ENCODE results near the gene LIFR.
A peak's percentile ranks its signal among the peaks of the same experiment; 100 is the strongest.

The LIFR gene

GRCh38 chr5:38515092-38515491, 41.4 kb downstream of the LIFR start:
- no peak for DNase-seq (ENCODE audit: low spot score)

- DNase-seq (ENCODE audit: low spot score) = no peak
Observed at GRCh38 chr5:38509185-38509584, 47.3 kb downstream of the LIFR start.

DNA sequence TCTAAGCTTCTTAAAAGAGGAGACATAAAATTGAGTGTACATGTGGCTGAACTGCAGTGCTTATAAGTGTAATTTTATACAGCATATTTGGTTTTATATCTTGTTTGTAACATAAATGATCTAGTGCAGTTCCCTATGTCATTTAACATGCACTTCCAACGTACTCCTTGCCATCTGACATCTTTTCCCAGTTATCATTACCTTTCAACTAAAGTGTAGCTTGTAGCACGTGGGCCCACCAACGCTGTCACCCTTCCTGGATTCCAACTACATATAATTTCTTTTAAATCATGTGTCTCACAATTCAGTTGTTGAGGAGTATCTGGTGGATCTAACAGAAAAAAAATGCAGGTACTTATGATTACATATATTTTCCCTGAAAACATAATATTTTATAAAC, 50.1 kb downstream of the LIFR start:
- DNase-seq (ENCODE audit: low spot score) = no peak

DNA sequence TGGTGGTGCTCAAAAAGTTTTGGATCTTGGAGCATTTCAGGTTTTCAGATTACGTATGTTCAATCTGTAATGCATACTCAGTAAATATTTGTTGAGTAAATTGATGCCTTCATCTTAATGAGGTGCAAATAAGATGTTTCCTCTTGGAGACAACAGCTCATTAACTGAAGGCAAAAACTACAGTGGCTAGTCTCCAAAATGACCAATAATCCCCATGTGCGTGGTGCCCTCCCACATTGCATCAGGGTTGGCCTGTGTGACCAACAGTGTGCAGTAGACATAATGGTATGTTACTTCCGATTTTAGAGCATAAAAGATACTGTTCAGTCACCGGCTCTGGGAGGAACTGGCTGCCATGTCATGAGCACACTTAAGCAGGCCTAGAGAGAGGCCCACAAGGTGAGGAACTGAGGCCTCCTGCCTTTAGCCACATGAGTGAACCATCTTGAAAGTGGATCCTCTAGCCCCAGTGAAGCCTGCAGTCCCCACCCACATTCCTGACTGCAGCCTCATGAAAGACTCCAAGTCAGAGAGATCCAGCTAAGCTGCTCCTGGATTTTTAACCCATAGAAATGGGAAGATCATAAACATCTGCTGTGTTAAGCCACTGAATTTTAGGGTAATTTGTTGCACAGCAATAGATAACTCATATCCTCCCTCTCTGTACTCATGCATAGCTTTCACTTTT, 55.7 kb downstream of the LIFR start:
- peak; percentile 57 for DNase-seq (ENCODE audit: low spot score)

DNA sequence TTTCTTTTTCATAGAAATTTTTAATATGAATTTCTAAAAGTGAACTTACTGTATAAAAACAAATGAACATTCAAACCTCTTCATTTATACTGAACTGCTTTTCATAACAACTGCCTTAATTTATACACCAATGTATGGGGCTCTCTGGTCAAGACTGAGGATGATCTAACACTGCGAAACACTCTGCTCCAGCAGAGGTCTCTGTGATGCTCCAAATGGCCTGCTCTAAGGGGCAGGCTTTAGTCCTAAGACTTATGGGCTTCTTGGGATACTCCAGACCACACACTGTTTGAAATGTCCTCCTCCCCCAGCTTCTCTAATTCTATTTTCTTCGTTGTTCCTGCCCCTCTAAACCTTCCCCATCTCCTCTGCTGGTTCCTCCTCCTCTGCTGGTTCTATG, 58.5 kb downstream of the LIFR start:
- no peak for DNase-seq (ENCODE audit: low spot score)

- DNase-seq (ENCODE audit: low spot score) = no peak
Observed at GRCh38 chr5:38494763-38495162, 61.7 kb downstream of the LIFR start.

- no peak for DNase-seq (ENCODE audit: low spot score)
Observed at GRCh38 chr5:38494175-38494574, 62.3 kb downstream of the LIFR start.

GRCh38 chr5:38483805-38484398, 72.5 kb downstream of the LIFR start:
- peak; percentile 26 for DNase-seq (ENCODE audit: low spot score)

DNA sequence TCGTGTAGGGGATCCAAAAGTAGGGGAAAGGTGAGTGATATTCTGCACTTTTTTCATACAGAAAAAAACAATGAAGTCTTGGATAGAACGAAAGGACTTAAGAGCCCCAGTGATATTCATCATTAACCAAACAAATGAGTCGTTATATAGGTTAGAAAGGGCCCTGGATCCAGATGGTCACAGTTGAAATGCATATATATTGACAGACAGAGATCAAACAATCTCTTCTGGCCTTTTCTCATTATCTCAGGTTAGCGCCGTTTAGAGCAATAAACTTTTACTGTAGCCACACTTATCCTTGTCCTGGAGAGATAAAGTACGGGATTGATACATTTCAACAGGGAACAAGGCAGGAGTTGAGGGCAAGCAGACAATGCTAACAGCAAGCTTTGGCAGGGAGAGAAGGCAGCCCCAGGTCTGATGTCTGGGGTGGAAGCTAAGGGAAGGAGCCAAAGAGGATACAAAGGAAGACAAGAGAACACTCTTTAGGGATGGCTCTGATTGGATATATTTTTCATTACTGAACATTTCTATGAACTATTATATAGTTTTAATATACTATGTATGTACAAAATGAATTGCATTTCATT, 77.0 kb downstream of the LIFR start:
- DNase-seq (ENCODE audit: low spot score) = no peak

DNA sequence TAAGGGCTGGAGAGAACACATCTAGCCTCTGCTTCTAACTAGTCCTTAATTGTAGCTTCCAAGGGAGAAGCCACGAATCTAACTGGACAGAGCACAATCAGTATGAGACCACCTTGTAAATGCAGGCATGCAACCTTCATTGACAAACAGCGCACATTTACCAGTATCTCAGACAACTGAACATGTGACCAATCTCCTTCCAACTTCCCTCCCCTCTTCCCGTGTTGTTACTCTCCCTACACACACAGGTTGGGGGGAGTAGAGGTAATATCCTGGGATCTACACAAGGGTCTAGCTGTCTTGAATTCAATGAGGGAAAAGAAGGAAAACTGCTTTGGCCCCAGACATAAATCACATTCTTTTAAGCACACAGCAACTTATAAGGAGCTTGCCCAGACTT, 77.6 kb downstream of the LIFR start:
- no peak for DNase-seq (ENCODE audit: low spot score)

DNA sequence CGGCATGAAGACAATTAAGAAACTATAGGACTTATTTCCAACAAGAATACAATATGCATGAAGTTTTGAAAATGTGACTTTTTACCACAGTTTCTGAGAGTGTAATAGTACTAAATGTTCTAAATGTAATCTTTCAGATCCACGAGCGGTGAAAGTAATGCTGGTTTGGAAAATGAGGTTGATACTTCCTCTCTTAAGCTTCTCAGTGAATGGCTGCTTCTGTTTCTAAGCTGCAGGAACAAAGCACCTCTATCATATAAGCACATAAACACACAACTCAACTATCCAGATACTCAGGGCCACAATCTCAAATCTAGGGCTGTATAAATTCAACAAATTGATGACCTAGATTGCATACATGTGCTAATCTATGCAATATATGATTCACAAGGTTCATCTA, 78.3 kb downstream of the LIFR start:
- DNase-seq (ENCODE audit: low spot score) = no peak

- no peak for DNase-seq (ENCODE audit: low spot score)
Observed at GRCh38 chr5:38473008-38473407, 83.4 kb downstream of the LIFR start.

- no peak for DNase-seq (ENCODE audit: low spot score)
Observed at GRCh38 chr5:38472541-38472940, 83.9 kb downstream of the LIFR start.

GRCh38 chr5:38471709-38472108, 84.7 kb downstream of the LIFR start:
- no peak for DNase-seq (ENCODE audit: low spot score)

DNA sequence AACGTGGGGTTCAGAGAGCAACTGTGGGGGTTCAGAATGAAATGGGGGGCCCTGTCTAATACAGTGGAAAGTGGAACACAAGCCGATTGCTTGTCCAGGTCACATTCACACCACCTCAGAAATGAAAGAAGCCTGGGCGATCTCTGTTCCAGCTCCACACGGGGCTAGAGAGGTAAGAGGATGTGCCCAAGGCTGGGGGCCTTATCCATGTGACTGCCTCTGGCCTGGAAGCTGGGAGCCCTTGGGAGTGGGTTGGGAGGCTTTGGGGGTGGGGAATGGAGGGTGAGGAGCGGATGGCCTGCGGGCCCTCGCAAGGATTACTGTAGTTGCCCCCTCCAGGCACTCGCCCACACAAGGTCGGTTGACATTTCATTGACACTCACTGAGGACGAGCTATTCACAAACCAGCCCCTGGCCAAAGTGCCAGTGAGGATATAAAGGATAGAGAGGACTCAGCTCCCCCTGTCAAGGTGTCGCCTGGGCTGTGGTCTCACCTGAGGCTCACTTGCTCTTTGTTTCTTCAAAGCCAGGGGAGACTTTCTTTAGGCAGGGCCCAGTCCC, 86.7 kb downstream of the LIFR start:
- no peak for DNase-seq (ENCODE audit: low spot score)

DNA sequence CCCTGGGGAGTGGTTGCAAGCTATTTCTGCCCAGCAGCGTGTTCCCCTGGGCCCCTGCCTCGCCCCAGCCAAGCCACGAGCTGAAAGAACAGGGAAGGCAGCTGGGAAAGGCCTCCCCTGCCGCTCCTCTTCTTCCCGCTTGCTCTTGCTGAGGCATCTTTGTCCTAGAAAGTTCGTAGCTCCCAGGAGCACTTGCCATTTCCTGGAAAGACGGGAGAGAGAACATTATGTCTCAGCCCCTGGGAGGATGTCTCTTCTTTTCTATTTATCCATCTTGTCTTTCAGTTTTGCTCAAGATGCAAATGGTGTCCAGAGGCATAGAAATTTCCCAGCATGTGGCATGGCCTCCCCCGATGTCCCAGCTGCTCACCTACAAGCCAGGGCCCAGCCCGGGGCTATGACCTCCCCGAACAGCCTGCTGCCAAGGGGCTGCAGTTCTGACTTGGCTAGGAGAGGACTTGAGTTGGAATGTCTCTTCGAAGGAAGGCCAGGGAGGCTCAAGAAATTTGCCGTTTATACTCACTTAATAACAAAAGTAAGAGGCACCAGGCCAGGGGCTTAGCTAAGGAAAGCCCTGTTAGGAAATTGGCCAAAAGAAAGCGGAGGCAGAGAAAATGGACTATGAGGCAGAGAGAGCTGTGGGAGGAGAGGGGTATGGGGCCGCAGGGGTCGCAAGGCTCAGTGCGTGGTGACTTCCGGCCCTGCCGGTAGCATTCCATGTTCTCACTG, 87.3 kb downstream of the LIFR start:
- DNase-seq (ENCODE audit: low spot score) = no peak

DNA sequence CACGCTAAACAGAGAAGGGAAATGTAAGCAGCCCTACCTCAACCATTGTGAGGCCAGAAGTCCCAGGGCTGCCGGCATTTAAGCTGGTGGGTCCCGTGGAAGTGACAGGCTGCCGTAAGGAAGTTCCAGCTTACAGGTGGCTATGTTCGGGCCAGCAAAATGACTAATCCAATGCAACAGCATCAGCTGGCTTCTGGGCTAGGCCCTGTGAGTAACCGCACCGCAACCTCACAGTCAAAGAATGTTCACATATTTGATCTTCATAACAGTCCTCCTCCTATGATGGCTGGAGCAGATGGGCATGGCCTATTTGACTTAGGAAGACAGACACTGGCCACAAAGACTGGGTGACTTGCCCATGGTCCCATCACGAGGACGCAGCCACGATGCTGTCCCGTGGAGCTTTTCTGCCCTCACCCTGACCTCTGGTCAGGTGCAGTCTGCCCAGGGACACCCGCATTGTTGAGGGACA, 88.2 kb downstream of the LIFR start:
- DNase-seq (ENCODE audit: low spot score) = peak; percentile 91

- DNase-seq (ENCODE audit: low spot score) = peak; percentile 39
Observed at GRCh38 chr5:38467353-38468040, 88.9 kb downstream of the LIFR start.

DNA sequence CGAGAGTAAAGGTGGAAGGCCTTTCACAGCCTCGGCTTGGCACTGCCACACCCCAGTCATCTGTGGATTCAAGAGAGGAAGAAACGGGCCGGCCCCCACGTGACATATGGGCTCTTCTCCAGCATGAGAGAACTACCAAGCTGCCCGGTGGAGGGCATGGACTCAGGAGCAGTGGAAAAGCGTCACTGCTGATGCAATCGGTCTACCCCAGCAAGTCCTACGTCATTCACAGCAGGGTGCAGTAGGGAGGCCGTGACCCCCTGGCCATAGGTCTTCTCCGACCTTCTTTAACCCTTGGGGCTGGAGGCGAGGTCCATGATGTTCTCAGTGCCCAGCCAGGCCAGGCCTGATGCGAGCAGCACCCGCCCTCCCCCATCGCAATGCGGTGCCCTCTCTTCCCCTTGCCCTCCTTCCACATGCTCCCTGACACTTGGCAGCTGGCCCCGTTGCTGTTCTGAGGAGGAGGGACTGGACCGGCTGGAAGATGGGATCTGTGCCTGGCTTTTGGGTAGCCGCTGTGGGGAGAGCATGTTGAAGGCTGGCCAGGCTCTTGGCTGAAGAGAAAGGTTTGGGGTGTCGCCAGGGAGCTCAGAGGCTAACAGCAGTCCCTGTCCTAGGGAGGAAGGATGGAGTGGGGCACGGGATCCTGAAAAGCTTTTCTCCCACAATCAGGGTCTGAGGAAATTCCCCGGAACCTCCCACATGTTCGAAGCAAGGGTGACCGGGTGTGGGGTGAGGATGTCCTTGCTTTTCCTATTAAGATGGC, 89.8 kb downstream of the LIFR start:
- no peak for DNase-seq (ENCODE audit: low spot score)

- peak; percentile 23 for DNase-seq (ENCODE audit: low spot score)
Observed at GRCh38 chr5:38465702-38466423, 90.6 kb downstream of the LIFR start.

GRCh38 chr5:38465061-38465460, 91.4 kb downstream of the LIFR start:
- DNase-seq (ENCODE audit: low spot score) = no peak
